HG02588 (cell line): ENCODE results near the gene PLAU.

Experiments
- ATAC-seq: cut with Tn5 transposase; IDR thresholded peaks from one replicate; pipeline ENCODE4 v1.9.1; 2021; ENCODE audit warnings: mild to moderate bottlenecking, moderate library complexity; ENCODE audit not compliant: unreplicated experiment

Gene PLAU

GRCh38 chr10:73910764-73911552 is at the start of gene PLAU:
PLAU (plus strand) TSS chr10:73911132; CDS start chr10:73911556, 424 bp downstream.
- ATAC-seq = no peak

GRCh38 chr10:73862011-73862410 is 48.9 kb upstream of the PLAU start:
- ATAC-seq = no peak

GRCh38 chr10:73863039-73863817 is 47.7 kb upstream of the PLAU start:
- no peak for ATAC-seq

- ATAC-seq = no peak
Measured at GRCh38 chr10:73864229-73864628, 46.7 kb upstream of the PLAU start.

GRCh38 chr10:73865107-73865458 is 45.8 kb upstream of the PLAU start:
- no peak for ATAC-seq

- peak; percentile 81 for ATAC-seq
Measured at GRCh38 chr10:73865459-73866442, 45.2 kb upstream of the PLAU start.

- no peak for ATAC-seq
Measured at GRCh38 chr10:73866621-73867020, 44.3 kb upstream of the PLAU start.

- ATAC-seq = no peak
Measured at GRCh38 chr10:73867126-73867807, 43.7 kb upstream of the PLAU start.

- no peak for ATAC-seq
Measured at GRCh38 chr10:73867871-73868631, 42.9 kb upstream of the PLAU start.

GRCh38 chr10:73868655-73869195 is 42.2 kb upstream of the PLAU start:
- ATAC-seq = no peak

GRCh38 chr10:73871295-73872189 is 39.4 kb upstream of the PLAU start:
- ATAC-seq = no peak

- no peak for ATAC-seq
Measured at GRCh38 chr10:73872190-73872710, 38.7 kb upstream of the PLAU start.

GRCh38 chr10:73873142-73873837 is 37.6 kb upstream of the PLAU start:
- no peak for ATAC-seq

GRCh38 chr10:73873838-73874215 is 37.1 kb upstream of the PLAU start:
- peak; percentile 6 for ATAC-seq

GRCh38 chr10:73874267-73875138 is 36.4 kb upstream of the PLAU start, which contains the start of gene CAMK2G:
CAMK2G (minus strand) TSS chr10:73874555; CDS start chr10:73874461, 94 bp downstream.
- peak; percentile 82 for ATAC-seq

- ATAC-seq = no peak
Measured at GRCh38 chr10:73875139-73875475, 35.8 kb upstream of the PLAU start.

- ATAC-seq = no peak
Measured at GRCh38 chr10:73876157-73876556, 34.8 kb upstream of the PLAU start.
